ENCODE results near the gene LTBP3. TPM values are rescaled to one million over a fixed set of nuclear protein-coding genes. Genes with fewer than 3 reads are reported as not detected.

The LTBP3 gene
- total RNA-seq, 1 experiment from 2014 or later = 248 TPM

DNA sequence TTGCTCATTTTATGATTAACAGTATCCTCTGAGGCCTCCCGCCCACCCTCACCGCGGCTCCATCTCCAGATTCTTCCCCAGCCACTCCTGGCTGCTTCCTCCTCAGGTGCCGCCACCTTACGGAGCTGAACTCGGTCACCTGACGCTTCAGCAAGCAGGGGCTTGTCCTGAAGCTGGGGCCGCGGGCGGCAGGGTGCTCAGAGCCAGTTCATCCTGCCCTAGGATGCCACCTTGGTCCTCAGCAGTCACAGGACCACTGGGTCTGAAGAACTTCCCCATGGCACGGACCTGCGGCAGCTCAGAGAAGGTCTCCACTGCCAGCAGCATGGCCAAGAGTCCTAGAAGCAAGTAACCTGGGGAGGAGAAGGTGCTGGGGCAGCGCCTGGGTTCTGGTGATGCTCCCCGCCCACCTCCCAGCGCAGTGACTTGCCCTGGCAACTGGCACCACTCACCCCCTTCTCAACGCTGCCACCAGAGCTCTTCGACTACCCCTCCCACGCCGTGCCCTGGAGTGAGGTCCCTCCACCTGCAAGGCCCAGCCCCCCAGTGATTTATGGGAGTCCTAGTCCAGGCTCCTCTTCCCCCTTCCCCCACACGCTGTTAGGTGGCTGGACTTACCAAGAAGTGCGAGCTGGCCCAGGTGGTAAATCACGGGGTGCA, 34.8 kb upstream of the LTBP3 start:
- no peak overlapping the region for H3K9ac ChIP-seq (ENCODE audit: low read length)
- H3K79me2 ChIP-seq (ENCODE audit: insufficient read depth, low read length) = no peaks in the 10 kb centered on the region
- DNase-seq (ENCODE audit: low read depth, low spot score) (no peak), ATAC-seq (no peak)
- no peak overlapping the region for H3K4me3 ChIP-seq (replicated peaks in 1 of 2; ENCODE audit: low read depth in 1 of 2, low read length in 2 of 2)
- no peaks in the 10 kb centered on the region for H3K9me2 ChIP-seq (ENCODE audit: insufficient read depth)
- H3K9me3 ChIP-seq (ENCODE audit: control insufficient read depth in 1 of 2, insufficient read depth in 1 of 2, low read depth in 1 of 2, low read length in 2 of 2) = no peaks in the 10 kb centered on the region
- H3K4me1 ChIP-seq (ENCODE audit: control insufficient read depth in 1 of 2, insufficient read depth in 2 of 2, low read length in 2 of 2) = peaks cover 20 to 28% of the 10 kb centered on the region in 2 experiments
- TF ChIP-seq, protein P1, sequence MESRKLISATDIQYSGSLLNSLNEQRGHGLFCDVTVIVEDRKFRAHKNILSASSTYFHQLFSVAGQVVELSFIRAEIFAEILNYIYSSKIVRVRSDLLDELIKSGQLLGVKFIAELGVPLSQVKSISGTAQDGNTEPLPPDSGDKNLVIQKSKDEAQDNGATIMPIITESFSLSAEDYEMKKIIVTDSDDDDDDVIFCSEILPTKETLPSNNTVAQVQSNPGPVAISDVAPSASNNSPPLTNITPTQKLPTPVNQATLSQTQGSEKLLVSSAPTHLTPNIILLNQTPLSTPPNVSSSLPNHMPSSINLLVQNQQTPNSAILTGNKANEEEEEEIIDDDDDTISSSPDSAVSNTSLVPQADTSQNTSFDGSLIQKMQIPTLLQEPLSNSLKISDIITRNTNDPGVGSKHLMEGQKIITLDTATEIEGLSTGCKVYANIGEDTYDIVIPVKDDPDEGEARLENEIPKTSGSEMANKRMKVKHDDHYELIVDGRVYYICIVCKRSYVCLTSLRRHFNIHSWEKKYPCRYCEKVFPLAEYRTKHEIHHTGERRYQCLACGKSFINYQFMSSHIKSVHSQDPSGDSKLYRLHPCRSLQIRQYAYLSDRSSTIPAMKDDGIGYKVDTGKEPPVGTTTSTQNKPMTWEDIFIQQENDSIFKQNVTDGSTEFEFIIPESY (IDR thresholded peaks at IDR 0.05; ENCODE audit: extremely low read depth, insufficient replicate concordance, low read length) = no peak
- TF ChIP-seq RAD21 (IDR thresholded peaks at IDR 0.05; ENCODE audit: low read depth) (no peak), SP1 (IDR thresholded peaks at IDR 0.05; ENCODE audit: low read depth) (no peak), FOSL1 (IDR thresholded peaks at IDR 0.05; ENCODE audit: low read depth) (no peak), EZH2 (IDR thresholded peaks at IDR 0.05) (no peak), SIN3A (IDR thresholded peaks at IDR 0.05; ENCODE audit: low read depth) (no peak), JUND (IDR thresholded peaks at IDR 0.05) (no peak)
- TF ChIP-seq, protein P2, sequence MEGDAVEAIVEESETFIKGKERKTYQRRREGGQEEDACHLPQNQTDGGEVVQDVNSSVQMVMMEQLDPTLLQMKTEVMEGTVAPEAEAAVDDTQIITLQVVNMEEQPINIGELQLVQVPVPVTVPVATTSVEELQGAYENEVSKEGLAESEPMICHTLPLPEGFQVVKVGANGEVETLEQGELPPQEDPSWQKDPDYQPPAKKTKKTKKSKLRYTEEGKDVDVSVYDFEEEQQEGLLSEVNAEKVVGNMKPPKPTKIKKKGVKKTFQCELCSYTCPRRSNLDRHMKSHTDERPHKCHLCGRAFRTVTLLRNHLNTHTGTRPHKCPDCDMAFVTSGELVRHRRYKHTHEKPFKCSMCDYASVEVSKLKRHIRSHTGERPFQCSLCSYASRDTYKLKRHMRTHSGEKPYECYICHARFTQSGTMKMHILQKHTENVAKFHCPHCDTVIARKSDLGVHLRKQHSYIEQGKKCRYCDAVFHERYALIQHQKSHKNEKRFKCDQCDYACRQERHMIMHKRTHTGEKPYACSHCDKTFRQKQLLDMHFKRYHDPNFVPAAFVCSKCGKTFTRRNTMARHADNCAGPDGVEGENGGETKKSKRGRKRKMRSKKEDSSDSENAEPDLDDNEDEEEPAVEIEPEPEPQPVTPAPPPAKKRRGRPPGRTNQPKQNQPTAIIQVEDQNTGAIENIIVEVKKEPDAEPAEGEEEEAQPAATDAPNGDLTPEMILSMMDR (IDR thresholded peaks at IDR 0.05 in 2 of 3, conservative IDR thresholded peaks at IDR 0.05 in 1 of 3; ENCODE audit: borderline replicate concordance in 1 of 3, insufficient read depth in 1 of 3, low read depth in 2 of 3, low read length in 2 of 3) = no peak
- H3K27me3 ChIP-seq (ENCODE audit: insufficient read depth, low read length) = no peaks in the 10 kb centered on the region
- no TSS peak for BruUV-seq (replicated peaks)
- peak overlapping the region; percentile 26; the same call in 1 of the 2 replicates for H3K27ac ChIP-seq (ENCODE audit: low read depth, low read length)
- ChIA-PET CTCF (interaction anchor here (1.1 to 3.5 kb wide), 11 partner anchors 8 to 52 kb away, joined by 3 to 28 read pairs (median 10); partner anchors contain the start of genes EHBP1L1, FAM89B and PCNX3), RAD21 (ENCODE audit: low non-redundant PET in 1 of 2, low total read pairs in 2 of 2, uncharacterized antibody in 2 of 2, unreplicated experiment in 2 of 2) (no interaction called here), POLR2A (no interaction called here)
- intact Hi-C loops (cut with micrococcal nuclease) = no loop called here
- H2AFZ ChIP-seq (ENCODE audit: low read depth, low read length, poor library complexity, severe bottlenecking) = no peak overlapping the region
- no peak overlapping the region for H3K4me2 ChIP-seq (ENCODE audit: low read length)
- H4K20me1 ChIP-seq (ENCODE audit: insufficient read depth) = no peaks in the 10 kb centered on the region
- H3K36me3 ChIP-seq (ENCODE audit: control insufficient read depth in 1 of 2, insufficient read depth in 2 of 2, low read length in 2 of 2) = peaks cover 0 to under 1% of the 10 kb centered on the region in 2 experiments; a peak in 1 of 4 replicates

Measured in HCT116 (cell line).